Measurements from ENCODE around the gene CLEC9A.

Gene CLEC9A

DNA sequence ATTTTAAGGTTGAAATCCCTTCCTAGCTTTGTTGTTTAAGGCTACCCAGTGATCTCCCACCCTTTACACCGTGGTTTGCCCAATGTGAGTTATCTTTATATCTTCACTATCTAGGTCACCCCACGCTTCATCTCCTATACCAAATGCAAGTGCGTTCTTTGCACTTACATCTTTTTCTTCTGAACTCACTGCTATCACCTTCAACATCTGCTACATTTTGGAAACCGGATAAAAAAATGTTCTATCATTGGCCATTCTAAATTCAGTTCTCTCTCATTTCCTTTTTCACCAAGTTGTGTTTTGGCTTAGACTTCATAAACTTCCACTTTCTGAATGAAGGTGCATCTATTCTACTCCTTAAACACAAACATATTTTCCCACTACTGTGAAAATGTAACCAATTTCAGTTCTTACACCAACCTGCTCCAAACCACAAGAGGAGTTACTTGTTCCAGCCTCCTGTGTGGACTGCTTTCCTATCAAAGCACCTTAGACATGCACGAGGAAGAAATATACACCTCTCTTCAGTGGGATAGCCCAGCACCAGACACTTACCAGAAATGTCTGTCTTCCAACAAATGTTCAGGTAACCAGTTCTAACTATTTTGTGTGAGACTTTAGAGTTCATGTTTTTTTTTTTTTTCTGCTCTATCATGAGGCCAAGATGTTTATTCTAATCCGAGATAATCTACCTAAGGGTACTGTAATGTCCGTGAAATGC, 21.9 kb downstream of the CLEC9A start:
- TF ChIP-seq, protein P1, sequence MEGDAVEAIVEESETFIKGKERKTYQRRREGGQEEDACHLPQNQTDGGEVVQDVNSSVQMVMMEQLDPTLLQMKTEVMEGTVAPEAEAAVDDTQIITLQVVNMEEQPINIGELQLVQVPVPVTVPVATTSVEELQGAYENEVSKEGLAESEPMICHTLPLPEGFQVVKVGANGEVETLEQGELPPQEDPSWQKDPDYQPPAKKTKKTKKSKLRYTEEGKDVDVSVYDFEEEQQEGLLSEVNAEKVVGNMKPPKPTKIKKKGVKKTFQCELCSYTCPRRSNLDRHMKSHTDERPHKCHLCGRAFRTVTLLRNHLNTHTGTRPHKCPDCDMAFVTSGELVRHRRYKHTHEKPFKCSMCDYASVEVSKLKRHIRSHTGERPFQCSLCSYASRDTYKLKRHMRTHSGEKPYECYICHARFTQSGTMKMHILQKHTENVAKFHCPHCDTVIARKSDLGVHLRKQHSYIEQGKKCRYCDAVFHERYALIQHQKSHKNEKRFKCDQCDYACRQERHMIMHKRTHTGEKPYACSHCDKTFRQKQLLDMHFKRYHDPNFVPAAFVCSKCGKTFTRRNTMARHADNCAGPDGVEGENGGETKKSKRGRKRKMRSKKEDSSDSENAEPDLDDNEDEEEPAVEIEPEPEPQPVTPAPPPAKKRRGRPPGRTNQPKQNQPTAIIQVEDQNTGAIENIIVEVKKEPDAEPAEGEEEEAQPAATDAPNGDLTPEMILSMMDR (IDR thresholded peaks at IDR 0.05; ENCODE audit: control extremely low read depth, extremely low read depth, low read depth, missing control alignments), result no peak
- ChIA-PET CTCF (interaction anchor here (0.7 to 2.2 kb wide), 2 partner anchors 11 to 13 kb away, joined by 3 to 5 read pairs; no protein-coding TSS in a partner anchor), POLR2A (no interaction called here)
- peak; percentile 19 for DNase-seq (ENCODE audit: extremely low spot score)

- POLR2A ChIA-PET, result no interaction called here
- CTCF ChIA-PET, result no interaction called here
- TF ChIP-seq, protein P1 (IDR thresholded peaks at IDR 0.05; ENCODE audit: control extremely low read depth, extremely low read depth, low read depth, missing control alignments), result no peak
- no peak for DNase-seq (ENCODE audit: extremely low spot score)
Observed at GRCh38 chr12:10058387-10058786, 27.9 kb downstream of the CLEC9A start.

GRCh38 chr12:10065241-10065640, 34.8 kb downstream of the CLEC9A start:
- POLR2A ChIA-PET, result no interaction called here
- TF ChIP-seq, protein P1 (IDR thresholded peaks at IDR 0.05; ENCODE audit: control extremely low read depth, extremely low read depth, low read depth, missing control alignments), result no peak
- CTCF ChIA-PET, result interaction anchor here (1.4 kb wide), 1 partner anchor 27 kb away, joined by 3 read pairs; no protein-coding TSS in a partner anchor
- DNase-seq (ENCODE audit: extremely low spot score), result no peak

DNA sequence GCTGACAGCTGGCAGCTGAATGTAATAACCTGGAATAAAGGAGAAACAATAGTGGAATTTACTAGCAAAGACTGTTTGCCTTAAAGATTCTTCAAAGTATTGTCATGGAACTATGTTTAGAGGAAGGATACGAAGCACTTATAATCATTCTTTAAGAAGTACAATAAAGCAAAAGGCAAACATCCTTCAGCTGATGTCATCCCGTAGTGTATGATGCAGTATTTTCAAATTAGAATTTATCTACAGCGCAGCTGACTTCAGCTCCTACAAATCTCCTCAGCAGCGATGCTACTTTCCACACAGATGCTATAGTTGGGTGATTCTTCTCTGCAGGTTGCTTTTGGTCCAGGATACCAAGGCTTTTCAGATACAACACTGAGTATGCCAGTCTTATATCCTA, 36.8 kb downstream of the CLEC9A start:
- ChIA-PET POLR2A (no interaction called here), CTCF (interaction anchor here (2.3 kb wide), 1 partner anchor 11 kb away, joined by 5 read pairs; no protein-coding TSS in a partner anchor)
- TF ChIP-seq, protein P1 (IDR thresholded peaks at IDR 0.05; ENCODE audit: control extremely low read depth, extremely low read depth, low read depth, missing control alignments), result no peak

DNA sequence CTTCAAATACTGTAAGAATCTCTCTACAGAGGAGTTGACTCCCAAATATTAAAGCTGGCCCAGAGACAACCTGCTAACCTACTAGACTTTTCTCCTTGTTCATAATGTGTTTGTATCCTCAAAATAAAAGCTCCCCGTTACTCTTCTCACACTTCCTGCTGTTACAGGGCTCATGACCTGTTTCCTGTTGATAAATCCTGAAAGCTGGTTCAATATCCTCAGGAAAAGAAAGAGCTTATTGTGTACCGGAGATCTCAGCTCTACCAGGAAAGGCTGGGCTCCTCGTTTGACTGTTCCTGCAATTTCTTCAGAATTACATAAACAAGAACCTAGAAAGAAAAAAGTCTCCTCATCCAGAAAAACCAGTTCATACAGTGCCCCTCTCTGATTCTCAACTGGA, 37.5 kb downstream of the CLEC9A start:
- TF ChIP-seq, protein P1 (IDR thresholded peaks at IDR 0.05; ENCODE audit: control extremely low read depth, extremely low read depth, low read depth, missing control alignments), result no peak
- CTCF ChIA-PET, result interaction anchor here (1.1 to 2.3 kb wide), 3 partner anchors 11 to 26 kb away, joined by 3 to 5 read pairs (median 3); no protein-coding TSS in a partner anchor
- POLR2A ChIA-PET, result no interaction called here
- DNase-seq (ENCODE audit: extremely low spot score), result no peak

More for the DNA sequence above, 36.8 kb downstream of the CLEC9A start:
- no peak for DNase-seq (ENCODE audit: extremely low spot score)

- TF ChIP-seq, protein P1 (IDR thresholded peaks at IDR 0.05; ENCODE audit: control extremely low read depth, extremely low read depth, low read depth, missing control alignments), result no peak
- CTCF ChIA-PET, result interaction anchor here (1.0 to 2.3 kb wide), 6 partner anchors 12 to 254 kb away, joined by 3 to 5 read pairs (median 3); no protein-coding TSS in a partner anchor
- no peak for DNase-seq (ENCODE audit: extremely low spot score)
- POLR2A ChIA-PET, result no interaction called here
Observed at GRCh38 chr12:10068644-10069043, 38.2 kb downstream of the CLEC9A start.

All from GM10248 (cell line).